Limb (tissue), 2 donors: ENCODE data around the gene BRINP3.
"Not testable (repeated sequence)": the region's sequence is repeated elsewhere in the genome, so short reads cannot be mapped to it uniquely, and the experiment has no call there.

Experiments used
- DNase-seq, 2 donors: peaks; one replicate each; pipeline ENCODE4 v3.0.0-alpha.2; 2016; ENCODE audit errors: extremely low spot score in 2 of 2

The BRINP3 gene

DNA sequence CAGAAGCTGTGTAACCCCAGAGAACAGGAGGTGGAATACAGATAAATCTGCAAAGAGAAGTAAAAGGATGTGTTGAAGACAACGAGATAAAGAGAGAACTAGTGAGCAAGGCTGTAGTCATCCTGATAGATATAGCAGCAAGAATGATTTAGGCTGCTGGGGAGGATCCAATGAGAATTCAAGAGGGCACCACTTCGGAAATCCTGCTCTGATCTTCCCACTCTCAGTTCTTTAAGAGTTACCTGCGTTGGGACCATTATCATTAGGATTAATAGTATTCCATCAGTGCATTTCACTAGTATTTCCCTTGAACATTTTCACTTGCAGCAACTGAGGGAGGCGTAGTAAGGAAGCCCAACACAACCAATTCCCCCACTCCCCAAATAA, at the start of gene BRINP3:
TSS of gene BRINP3 (minus strand) at position 103 of the 387 bp plus-strand sequence.
- DNase-seq = no peak

DNA sequence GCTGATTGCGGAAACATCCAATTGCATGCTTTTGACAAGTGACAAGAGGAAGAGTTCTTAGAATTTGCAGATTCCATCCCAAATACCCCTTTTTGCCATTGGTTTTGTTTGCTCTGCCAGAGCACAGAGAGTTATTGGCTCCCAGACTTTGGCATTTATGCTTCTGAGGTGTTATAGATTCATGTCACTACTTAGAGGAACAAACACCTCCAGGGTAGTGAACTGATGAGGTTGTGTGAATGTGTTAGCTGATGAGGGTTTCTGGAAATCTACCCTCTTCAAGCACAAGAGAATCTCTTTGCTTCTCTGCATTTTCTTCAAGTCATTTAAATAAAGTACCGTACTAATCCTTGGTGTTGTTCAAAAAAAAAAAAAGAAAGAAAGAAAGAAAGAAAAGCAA, 33.9 kb upstream of the BRINP3 start:
- no peak for DNase-seq

DNA sequence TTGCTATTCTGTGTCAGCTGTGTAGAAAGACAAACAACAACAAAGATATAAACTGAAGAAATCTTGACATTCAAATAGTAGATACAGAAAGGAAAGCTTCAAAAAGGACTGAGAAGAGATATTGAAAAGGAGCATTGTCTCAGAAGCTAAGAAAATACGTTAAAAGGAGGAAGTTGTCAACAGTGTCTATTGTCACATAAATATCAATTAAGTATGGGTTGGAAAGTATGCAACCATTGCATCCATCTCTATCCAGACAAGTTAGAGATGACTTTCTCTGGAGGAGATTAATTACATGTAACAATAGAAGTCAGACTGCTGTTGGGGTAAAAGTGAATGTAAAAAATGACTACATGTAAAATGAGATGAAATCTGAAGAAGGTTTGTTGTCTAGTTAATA, 29.7 kb upstream of the BRINP3 start:
- no peak for DNase-seq

DNA sequence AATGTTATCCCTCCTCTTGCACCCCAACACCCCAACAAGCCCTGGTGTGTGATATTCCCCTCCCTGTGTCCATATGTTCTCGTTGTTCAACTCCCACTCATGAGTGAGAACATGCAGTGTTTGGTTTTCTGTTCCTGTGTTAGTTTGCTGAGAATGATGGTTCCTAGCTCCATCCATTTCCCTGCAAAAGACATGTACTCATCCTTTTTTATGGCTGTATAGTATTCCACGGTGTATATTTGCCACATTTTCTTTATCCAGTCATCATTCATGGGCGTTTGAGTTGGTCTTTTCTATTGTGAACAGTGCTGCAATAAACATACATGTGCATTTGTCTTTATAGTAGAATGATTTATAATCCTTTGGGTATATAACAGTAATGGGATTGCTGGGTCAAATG, 26.9 kb upstream of the BRINP3 start:
- DNase-seq = not testable (repeated sequence)

DNA sequence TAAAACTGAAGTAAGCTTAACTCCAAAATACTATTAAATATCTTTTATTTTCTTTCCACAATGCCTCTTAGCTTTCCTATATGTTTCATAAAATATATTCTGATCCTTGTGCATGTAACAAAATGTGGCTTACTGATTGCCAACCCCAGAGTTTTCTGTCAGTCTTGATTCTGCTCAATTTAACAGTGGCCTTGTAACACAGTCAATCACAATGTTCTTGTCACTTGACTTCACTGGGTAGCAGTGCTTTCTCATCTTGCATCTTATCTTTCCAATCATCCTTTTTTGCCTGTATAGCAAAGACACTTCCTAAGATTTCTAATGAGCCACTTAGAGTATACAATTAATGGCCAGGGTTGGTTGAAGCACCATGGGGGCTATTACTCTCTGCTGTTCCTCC, 19.9 kb upstream of the BRINP3 start:
- DNase-seq = no peak

DNA sequence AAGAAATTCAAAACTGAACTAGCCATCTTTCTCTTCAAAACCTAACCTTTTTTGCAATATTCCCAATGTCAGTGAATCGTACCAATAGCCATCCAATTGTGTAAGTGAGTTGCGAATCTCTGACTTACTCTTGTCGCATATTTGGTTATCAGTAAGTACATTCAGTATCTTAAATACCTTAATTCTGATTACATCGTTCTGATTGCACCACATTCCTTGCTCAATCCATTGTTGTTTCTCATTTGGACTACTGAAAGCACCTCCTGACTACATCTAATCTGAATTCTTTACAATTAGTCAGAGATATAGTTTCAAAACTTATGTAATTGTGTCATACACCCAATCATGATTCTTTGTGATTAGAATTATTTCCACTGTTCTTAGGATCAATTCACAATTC, 16.8 kb upstream of the BRINP3 start:
- DNase-seq = no peak

DNA sequence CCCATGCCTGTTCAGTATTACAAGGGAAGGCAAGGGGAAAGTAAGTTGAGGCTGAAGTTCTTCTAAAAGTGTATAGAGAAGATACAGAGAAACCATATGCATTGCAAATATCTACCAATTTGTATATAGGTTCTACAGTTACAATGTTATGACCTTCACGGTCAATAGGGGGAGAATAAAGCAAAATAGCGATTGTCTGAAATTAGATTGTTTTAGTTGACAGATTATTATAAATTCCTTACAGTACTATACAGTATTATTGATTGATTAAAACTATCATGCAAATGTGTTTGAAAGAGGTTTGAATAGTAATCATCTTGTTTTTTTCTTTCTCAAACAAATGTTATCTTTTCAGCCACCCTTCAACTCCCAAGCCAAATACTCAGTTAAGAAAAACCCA, 13.7 kb upstream of the BRINP3 start:
- DNase-seq = no peak

DNA sequence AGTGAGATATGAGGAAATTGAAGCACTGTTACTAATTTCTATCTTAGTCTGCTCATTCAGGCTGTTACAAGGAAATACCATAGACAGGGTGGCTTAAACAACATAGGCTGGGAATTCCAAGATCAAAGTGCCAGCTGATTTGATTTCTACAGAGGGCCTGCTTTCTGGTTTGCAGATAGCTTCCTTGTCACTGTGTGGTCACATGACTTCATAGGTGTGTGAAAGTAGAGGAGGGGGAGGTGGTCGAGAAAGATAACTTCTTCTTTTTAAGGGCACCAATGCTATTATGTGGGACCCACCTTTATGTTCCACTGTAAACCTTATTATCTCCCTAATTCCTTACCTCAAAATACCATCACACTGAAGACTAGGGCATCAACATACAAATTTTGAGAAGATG, 6.4 kb upstream of the BRINP3 start:
- no peak for DNase-seq

DNA sequence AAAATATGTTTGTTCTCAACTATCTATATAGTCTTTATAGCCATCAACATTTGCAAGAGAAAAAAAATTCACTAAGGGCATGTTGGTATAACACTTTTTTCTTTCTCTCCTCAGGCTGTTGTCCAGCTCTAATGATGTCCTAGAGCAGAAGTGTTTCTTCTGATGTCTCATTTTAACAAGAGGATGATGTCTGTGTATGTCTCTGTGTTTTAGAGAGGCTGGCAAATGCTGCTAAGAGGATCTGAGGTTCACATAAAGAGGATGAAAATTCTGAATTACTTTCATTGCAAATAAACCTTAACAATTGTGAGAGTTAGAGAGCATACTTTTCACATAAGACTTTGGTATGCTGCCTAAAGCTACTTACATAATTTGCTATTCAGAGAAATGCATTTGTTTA, 2.6 kb upstream of the BRINP3 start:
- no peak for DNase-seq

DNA sequence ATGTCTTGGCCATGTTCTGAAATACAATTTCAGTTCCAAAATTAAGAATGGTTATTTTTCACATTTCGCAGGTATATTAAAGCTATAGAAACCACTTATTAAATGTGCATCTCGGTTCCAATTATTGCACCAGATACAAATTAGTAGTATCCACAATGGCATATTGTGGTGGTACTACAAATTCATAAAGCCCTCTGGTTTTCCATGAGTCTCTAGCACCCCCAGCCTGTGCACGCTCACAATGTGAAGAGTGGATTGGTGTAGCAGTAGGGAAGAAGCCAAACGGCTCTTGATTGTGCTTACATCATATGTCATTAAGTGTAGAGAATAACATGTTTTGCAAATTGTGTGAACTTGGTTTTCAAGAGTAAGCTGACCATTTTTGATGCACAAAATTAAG, 1.9 kb upstream of the BRINP3 start:
- DNase-seq = no peak

DNA sequence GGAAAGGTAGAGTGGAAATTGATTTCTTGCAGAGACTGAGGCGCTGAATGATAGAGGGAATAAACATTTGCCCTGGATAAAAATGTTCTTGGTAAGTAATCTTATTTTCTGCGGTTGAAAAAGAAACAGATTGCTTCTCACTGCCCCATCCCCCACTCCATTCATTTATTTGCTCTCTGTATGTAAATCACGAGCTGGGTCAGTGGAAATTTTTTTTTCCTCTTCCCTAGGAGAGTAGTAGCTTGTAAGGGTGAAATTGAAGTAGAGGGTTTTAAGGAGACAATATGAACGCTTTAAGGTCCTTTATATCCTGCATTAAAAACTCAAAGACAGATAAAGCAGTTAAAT, 1.4 kb upstream of the BRINP3 start:
- DNase-seq = no peak

DNA sequence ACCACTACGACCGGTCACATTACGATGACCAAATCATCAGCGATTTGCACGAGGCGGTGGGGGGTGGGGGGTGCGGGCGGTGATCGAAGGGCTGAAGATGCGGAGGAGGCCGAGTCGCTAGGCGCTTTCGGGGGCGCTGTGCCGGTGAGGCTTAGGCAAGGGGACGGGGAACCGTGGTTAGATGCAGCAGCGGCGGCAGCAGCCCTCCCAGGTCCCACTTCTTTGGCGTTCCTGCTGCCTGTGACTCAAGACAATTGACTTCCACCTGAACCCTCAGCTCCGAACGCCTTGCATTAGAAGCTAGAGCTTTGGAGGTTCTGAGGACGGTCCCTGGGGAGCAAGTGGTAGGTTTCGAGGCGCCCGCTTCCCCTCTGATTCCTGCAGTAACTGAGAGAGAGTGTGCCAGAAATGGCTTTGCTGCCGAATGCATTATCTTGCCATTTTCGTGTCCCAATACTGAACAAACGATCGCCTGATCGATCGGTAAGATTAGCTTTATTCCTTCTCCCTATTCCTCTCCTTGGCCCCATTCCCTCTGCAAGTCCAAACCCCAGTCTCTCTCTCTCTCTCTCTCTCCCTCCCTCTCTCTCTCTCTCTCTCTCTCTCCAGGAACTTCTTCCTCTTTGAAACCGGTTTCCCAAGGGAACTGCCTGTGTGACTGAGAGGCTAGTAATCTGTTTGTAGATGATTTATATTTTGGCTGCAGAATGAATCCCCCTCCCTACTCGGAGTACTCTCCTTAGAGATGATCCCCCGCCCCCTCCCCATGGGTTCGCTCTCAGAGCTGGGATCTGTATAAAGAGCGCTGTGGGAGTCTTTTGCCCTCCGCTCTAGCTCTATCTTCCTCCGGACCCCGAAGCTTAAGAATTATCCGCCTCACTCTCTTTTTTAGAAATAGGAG, 735 bp upstream of the BRINP3 start:
- peak; percentile 21 to 72 for DNase-seq

DNA sequence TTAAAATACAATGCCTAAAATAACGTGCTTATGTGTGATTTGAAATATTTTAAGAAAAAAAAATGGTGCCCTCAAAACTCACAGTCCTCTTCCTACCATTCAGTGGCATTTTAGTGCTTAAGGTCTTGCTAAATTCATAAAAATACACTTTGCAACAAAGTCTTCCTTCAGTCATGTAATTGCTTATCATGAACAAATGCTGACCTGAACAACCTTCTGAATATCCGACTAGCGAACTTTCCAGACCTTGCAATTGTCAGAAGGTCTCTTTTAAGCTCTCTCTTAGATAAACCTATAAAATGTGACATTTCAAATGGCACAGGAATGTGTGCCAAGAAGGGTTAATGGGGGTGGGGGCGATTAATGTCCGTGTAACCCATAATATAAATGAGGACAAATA, 858 bp downstream of the BRINP3 start:
- DNase-seq = no peak

DNA sequence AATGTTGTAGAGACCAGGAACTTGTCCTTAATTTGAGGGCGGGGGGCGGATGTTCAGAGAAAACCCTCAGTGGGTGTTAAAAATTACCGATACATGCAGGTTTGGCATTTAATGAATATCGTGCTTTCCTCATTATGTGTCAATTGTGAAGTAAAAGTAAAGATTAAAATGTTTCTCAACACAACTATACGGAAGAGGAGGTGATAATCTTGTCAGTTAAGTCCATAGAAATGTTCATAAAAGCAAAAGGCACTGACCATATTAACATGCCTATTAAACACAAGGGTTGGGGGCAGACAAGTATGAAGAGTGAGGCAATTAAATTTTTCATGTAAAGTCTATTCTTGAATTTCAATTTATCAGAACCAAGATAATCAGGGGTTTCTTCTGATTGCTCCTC, 1.3 kb downstream of the BRINP3 start:
- DNase-seq = no peak

DNA sequence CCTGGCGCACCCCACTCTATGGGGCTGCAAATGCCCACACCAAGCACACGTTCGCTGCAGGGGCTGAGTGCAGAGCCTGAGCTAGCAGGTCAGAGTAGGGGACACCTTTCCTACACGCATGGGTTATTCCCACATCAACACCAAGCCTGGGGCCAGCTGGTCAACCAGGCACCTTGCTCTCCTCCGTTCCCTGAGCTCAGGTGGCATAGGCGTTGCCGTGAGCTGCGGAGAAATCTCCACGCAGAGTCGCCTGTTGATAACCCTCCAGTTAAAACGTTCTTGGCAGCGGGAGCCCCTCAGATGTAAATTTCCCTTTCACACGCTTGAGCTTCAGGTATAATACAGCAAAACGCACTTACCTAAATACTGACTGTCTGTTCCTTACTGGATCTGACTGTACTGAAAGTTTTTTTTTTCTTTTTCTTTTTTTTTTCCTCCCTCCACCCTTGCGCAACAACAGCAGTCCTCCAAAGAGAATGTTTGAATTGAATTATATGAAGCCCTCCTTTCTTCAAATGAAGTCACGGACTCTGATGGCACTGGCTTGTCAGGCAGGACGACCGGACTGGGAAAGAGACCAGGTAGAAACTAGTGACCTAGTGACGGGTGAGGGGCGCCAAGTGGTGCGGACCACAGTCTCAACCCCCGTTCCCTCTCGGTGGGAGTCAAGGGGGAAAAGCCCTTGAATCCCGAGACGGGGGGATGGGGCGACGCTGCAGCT, 2.1 kb downstream of the BRINP3 start:
- peak in 1 of 2 donors; percentile 56 for DNase-seq

DNA sequence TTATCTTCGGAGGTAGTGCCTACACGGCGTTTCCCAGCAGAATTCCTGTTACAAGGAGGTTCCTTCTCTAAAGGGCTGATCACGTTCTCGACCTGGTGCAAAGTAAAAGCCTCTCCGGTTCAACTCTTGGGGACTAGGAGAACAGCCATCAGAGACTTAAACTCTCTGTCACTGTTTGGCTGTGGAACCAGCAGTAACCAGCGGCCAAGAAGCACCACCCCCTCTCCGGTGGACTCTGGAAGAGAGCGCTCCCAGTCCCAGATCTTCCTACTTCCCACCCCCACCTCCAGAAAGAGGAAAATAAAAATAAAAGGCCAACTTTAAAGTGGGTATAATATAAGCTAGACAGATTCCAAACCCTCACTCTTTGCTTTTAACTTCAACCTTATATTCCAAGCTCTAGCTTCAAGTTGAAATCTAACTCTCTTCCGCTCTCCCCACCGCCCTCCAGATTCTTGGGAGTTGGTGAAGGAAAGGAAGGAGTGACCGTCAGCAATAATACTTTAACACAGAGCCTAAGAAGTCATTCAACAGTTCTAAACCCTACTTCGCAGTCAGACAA, 2.9 kb downstream of the BRINP3 start:
- peak; percentile 7 to 34 for DNase-seq

DNA sequence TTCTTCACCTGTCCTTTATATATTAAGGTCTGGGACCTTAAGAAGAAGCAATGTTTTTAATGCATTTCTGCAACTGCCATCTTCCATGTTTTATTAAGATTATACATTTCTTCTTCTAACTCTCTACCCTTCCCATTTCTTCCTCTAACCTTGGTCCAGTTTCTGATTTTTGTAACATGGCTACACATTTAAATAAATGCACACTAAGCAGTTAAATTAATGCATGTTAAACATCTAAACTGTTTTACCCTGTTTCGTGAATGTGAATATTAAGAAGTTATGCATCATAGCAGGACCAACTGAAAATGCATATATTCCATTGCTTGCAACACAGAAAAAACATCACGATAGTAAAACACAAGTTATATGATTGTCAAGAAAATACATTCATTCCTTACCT, 3.7 kb downstream of the BRINP3 start:
- no peak for DNase-seq

DNA sequence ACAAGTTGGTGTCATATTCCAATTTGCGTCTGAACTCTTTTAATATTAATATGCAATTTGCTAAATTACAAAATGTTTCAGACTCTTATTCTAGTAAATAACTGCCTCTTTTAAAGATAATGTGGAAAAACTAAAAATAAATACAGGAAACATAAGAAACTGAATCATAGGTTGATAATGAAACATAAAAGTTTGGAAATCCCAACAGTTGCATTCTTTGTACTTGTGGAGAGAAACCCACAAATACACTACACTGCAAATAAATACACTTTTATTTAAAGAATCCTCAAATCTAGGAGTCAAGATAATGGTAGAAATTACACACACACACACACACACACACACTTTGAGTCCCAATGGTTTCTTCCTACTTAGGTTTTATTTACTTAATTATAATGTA, 5.2 kb downstream of the BRINP3 start:
- no peak for DNase-seq

DNA sequence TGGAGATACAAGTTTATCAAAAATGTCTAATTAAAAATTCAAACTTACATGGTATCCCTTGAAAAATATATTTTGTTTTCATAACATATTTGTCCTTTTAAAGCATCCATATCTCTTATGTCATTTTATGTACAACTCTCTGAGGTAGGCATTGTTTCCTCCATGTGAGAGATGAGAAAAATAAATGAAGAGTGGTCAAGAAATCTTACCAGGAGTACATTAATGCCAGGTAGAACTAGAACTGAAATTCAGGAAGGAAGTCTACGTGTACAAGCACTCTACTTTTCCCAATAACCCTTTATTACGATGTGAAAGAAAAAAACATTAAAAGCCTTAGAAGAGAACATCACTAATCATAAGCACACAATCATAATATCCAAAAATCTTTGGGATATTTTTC, 5.6 kb downstream of the BRINP3 start:
- DNase-seq = no peak

DNA sequence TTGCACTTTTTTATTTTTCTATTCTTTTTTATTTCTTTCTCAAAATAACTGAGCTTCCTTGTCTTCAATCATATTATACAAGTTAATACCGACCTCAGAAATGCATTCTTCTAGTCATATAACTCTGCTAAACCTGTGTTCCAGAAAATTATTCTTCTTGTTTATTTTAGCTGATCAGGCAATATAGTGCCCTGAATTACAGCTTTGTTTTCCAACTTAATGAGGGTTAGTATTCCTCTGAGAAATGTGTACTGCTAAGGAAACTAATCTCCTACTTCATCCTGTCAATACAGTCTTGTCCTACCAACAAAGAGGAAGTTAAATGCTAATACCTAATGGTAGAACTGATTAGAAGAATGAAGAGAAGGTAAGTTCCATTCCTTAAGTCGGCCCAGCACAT, 13.0 kb downstream of the BRINP3 start:
- no peak for DNase-seq

DNA sequence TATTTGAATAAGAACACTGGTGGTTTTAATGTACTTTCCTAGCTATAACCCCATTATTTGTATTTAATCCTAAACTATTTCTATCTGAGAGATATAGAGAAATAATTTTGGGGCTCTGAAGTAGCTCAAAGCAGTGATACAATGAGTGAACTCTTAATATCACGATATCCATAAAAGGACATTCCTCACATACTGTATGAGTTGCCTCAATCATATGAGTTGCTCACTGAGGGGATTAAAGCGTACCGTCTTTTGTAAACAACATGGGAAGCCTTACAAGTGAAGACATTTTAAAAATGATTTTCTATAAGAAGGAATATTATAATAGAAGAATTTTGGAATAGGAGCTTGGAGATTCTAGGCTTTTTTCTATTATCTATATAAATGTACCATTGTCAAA, 21.5 kb downstream of the BRINP3 start:
- DNase-seq = no peak

DNA sequence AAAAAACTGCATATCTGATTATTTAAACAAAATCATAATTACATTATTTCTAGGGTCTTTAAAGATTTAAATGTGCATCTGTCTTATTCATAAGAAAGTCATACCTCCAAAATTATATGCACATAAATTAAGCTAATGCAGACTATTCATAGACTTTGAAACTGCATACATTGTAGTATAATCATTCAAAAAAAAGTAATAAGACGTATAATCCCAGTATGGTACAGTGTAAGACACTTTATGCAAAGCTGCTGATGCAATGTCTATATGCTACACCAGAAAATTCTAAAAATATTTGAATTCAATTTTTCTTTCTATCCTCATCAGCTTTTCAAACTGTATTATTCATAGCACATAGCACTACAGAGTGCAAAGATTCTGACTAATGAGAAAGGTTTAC, 22.0 kb downstream of the BRINP3 start:
- DNase-seq = no peak

DNA sequence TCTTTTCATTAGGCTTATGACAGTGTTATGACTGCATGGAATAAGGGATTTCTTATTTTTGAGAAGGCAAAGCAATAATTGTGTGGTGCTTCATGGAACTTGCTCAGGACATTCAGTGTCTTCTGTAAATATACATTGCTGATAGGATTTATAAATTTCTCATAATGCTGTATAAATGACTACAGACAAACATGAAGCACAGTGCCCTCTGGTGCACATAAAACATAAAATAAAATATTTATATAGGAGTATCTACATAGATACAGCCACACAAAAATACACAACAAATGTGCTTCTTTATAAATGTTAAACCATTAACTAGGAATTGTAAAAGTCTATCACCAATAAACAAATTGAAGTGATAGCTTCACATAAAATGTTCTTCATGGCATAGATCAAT, 24.1 kb downstream of the BRINP3 start:
- DNase-seq = no peak
